H1 (cell line): ENCODE data around the gene YIF1A. TPM values are rescaled to one million over a fixed set of nuclear protein-coding genes. Genes with fewer than 3 reads are reported as not detected.

Experiments used
- CTCF ChIA-PET: fragments of 300-600 bp; sonication (Branson Sonifier 250); formaldehyde crosslinking; loops from one replicate; lab custom pipeline; 2021; ENCODE audit not compliant: partially characterized antibody; lab: Charles Lee
- POLR2A ChIA-PET: fragments of 300-600 bp; sonication (Branson Sonifier 250); formaldehyde crosslinking; loops from one replicate; lab custom pipeline; 2021; ENCODE audit warnings: inconsistent platforms; ENCODE audit not compliant: partially characterized antibody; lab: Charles Lee
- DNase-seq, 2 experiments: peaks; one replicate each; pipeline versions ENCODE4 v3.0.0 to v3.0.0-alpha.2; 2010 to 2022; ENCODE audit warnings: low spot score in 2 of 2, low read depth in 1 of 2, mixed read lengths in 1 of 2
- FAIRE-seq: peaks from 2 replicates; lab custom pipeline; 2011; peaks lifted over from hg19 to GRCh38; lab: Jason Lieb, UNC
- H2AFZ ChIP-seq: 2 replicates; pipeline ENCODE4 v1.8.1; 2012; ENCODE audit warnings: low read length, inconsistent platforms
- H2AK5ac ChIP-seq: 2 replicates; pipeline ENCODE4 v1.6.1; 2013; ENCODE audit warnings: low read depth, low read length
- H2BK120ac ChIP-seq: replicated peaks from 2 replicates; pipeline ENCODE3; 2013; ENCODE audit warnings: low read depth, low read length, inconsistent platforms
- H2BK12ac ChIP-seq: 2 replicates; pipeline ENCODE4 v1.6.1; 2013; ENCODE audit warnings: low read depth, low read length
- H2BK15ac ChIP-seq: 2 replicates; pipeline ENCODE4 v1.6.1; 2013; ENCODE audit warnings: low read length
- H2BK20ac ChIP-seq: 2 replicates; pipeline ENCODE4 v1.6.1; 2013; ENCODE audit warnings: low read length
- H2BK5ac ChIP-seq: 2 replicates; pipeline ENCODE4 v1.6.1; 2013; ENCODE audit warnings: low read depth, low read length
- H3K14ac ChIP-seq: 2 replicates; pipeline ENCODE4 v1.6.1; 2013; ENCODE audit warnings: inconsistent platforms; ENCODE audit not compliant: insufficient read length
- H3K18ac ChIP-seq: 2 replicates; pipeline ENCODE4 v1.6.1; 2013; ENCODE audit warnings: low read length; ENCODE audit errors: extremely low read depth
- H3K23ac ChIP-seq: 2 replicates; pipeline ENCODE4 v1.6.1; 2013; ENCODE audit warnings: inconsistent platforms; ENCODE audit not compliant: insufficient read length
- H3K23me2 ChIP-seq: 2 replicates; pipeline ENCODE4 v1.6.1; 2013; ENCODE audit warnings: low read depth, low read length
- H3K27ac ChIP-seq: 2 replicates; pipeline ENCODE4 v1.6.1; 2011; ENCODE audit warnings: low read depth, low read length, inconsistent platforms
- H3K27me3 ChIP-seq, 4 experiments: replicated peaks in 1 of 4; 1 replicate in 1 of 4; 2 replicates in 3 of 4; pipeline versions ENCODE4 v1.6.1 to v1.8.1; 2011 to 2013; ENCODE audit warnings: low read length in 3 of 4, mild to moderate bottlenecking in 3 of 4, inconsistent platforms in 2 of 4, mixed read lengths in 2 of 4, moderate library complexity in 1 of 4; ENCODE audit not compliant: control insufficient read depth in 3 of 4, insufficient read depth in 3 of 4; ENCODE audit errors: extremely low read depth in 1 of 4
- H3K36me3 ChIP-seq, 4 experiments: 2 replicates each; pipeline versions ENCODE4 v1.6.1 to v1.8.1; 2011 to 2013; ENCODE audit warnings: mild to moderate bottlenecking in 4 of 4, low read length in 3 of 4, moderate library complexity in 2 of 4, control low read depth in 1 of 4, inconsistent platforms in 1 of 4; ENCODE audit not compliant: insufficient read depth in 4 of 4, control insufficient read depth in 2 of 4
- H3K4ac ChIP-seq: replicated peaks from 2 replicates; pipeline ENCODE3; 2013; ENCODE audit warnings: low read length, low read depth, mixed read lengths, inconsistent platforms; ENCODE audit not compliant: insufficient read length
- H3K4me1 ChIP-seq, 4 experiments: replicated peaks in 1 of 4; 1 replicate in 1 of 4; 2 replicates in 3 of 4; pipeline versions ENCODE4 v1.6.1 to v1.8.1; 2011 to 2013; ENCODE audit warnings: low read length in 3 of 4, inconsistent platforms in 2 of 4, mixed read lengths in 1 of 4; ENCODE audit not compliant: insufficient read depth in 4 of 4, control insufficient read depth in 3 of 4
- H3K4me2 ChIP-seq, 2 experiments: 2 replicates each; pipeline versions ENCODE4 v1.6.1 to v1.8.1; 2011 to 2013; ENCODE audit warnings: low read depth in 2 of 2, low read length in 2 of 2, control low read depth in 1 of 2, inconsistent platforms in 1 of 2, mild to moderate bottlenecking in 1 of 2; ENCODE audit not compliant: insufficient read depth in 1 of 2
- H3K4me3 ChIP-seq, 4 experiments: fragments of 200-600, 300-600 bp in 1 of 4; sonication (generic), shearing (Covaris generic), sonication (Bioruptor Twin) in 1 of 4; 2 replicates each; pipeline versions ENCODE4 v1.5.1 to v1.8.1; 2011 to 2016; ENCODE audit warnings: low read length in 4 of 4, low read depth in 3 of 4, control low read depth in 2 of 4, inconsistent platforms in 2 of 4, mild to moderate bottlenecking in 2 of 4, mixed read lengths in 1 of 4, moderate library complexity in 1 of 4; ENCODE audit not compliant: insufficient read depth in 2 of 4; ENCODE audit errors: extremely low read depth in 1 of 4
- H3K56ac ChIP-seq: replicated peaks from 2 replicates; pipeline ENCODE3; 2013; ENCODE audit warnings: low read depth, mild to moderate bottlenecking, mixed read lengths, low read length, inconsistent platforms; ENCODE audit not compliant: insufficient read length
- H3K79me1 ChIP-seq: 2 replicates; pipeline ENCODE4 v1.6.1; 2013; ENCODE audit warnings: low read depth, low read length, control low read depth
- H3K79me2 ChIP-seq, 2 experiments: 2 replicates each; pipeline versions ENCODE4 v1.6.1 to v1.8.1; 2012 to 2013; ENCODE audit warnings: low read length in 2 of 2, mild to moderate bottlenecking in 2 of 2, inconsistent platforms in 1 of 2; ENCODE audit not compliant: insufficient read depth in 2 of 2, control insufficient read depth in 1 of 2
- H3K9ac ChIP-seq, 4 experiments: replicated peaks in 1 of 4; 1 replicate in 1 of 4; 2 replicates in 3 of 4; pipeline versions ENCODE4 v1.6.1 to v1.8.1; 2011 to 2013; ENCODE audit warnings: low read depth in 3 of 4, low read length in 3 of 4, control low read depth in 2 of 4, mild to moderate bottlenecking in 2 of 4, moderate library complexity in 2 of 4, inconsistent platforms in 1 of 4; ENCODE audit errors: extremely low read depth in 1 of 4
- H3K9me3 ChIP-seq, 2 experiments: 2 replicates each; pipeline versions ENCODE4 v1.6.1 to v1.8.1; 2012 to 2013; ENCODE audit warnings: mild to moderate bottlenecking in 2 of 2, moderate library complexity in 2 of 2, control low read depth in 1 of 2, inconsistent platforms in 1 of 2, low read depth in 1 of 2, low read length in 1 of 2, mixed read lengths in 1 of 2; ENCODE audit not compliant: insufficient read depth in 2 of 2
- H4K20me1 ChIP-seq, 2 experiments: replicated peaks in 1 of 2; 2 replicates each; pipeline versions ENCODE3 to v1.8.1; 2011 to 2013; ENCODE audit warnings: inconsistent platforms in 2 of 2, low read length in 2 of 2, mild to moderate bottlenecking in 1 of 2; ENCODE audit not compliant: insufficient read depth in 2 of 2, control insufficient read depth in 1 of 2
- H4K5ac ChIP-seq: 2 replicates; pipeline ENCODE4 v1.6.1; 2013; ENCODE audit warnings: low read length, low read depth, mixed read lengths, inconsistent platforms; ENCODE audit not compliant: insufficient read length
- H4K8ac ChIP-seq: 2 replicates; pipeline ENCODE4 v1.8.0; 2013; ENCODE audit warnings: mild to moderate bottlenecking, moderate library complexity, low read length, inconsistent platforms; ENCODE audit not compliant: insufficient read depth; ENCODE audit errors: extremely low read depth
- H4K91ac ChIP-seq: replicated peaks from 2 replicates; pipeline ENCODE3; 2013; ENCODE audit warnings: low read length, mixed read lengths, inconsistent platforms; ENCODE audit not compliant: insufficient read length
- CTBP2 ChIP-seq: IDR thresholded peaks from 2 replicates; pipeline ENCODE4 v1.7.0; 2011; ENCODE audit warnings: borderline replicate concordance, mild to moderate bottlenecking, moderate library complexity, mixed read lengths, low read length; ENCODE audit not compliant: insufficient read depth, insufficient read length
- KDM4A ChIP-seq: IDR thresholded peaks from one replicate; pipeline ENCODE4 v1.7.1; 2012; ENCODE audit warnings: low read depth, mild to moderate bottlenecking, moderate library complexity, low read length, inconsistent platforms; ENCODE audit not compliant: severe bottlenecking
- POLR2A ChIP-seq, 2 experiments: IDR thresholded peaks; 1 replicate in 1 of 2; 2 replicates in 1 of 2; pipeline ENCODE4 v1.6.1; 2011; ENCODE audit warnings: low read depth in 2 of 2, low read length in 2 of 2, mild to moderate bottlenecking in 2 of 2; ENCODE audit errors: control extremely low read depth in 1 of 2
- POLR2AphosphoS5 ChIP-seq: IDR thresholded peaks from 2 replicates; pipeline ENCODE4 v1.6.1; 2011; ENCODE audit warnings: low read depth, low read length
- RBBP5 ChIP-seq: IDR thresholded peaks from 2 replicates; pipeline ENCODE4 v1.7.1; 2012; ENCODE audit warnings: low read depth, mild to moderate bottlenecking, inconsistent platforms, low read length, moderate library complexity, borderline replicate concordance
- SIN3A ChIP-seq, 2 experiments: IDR thresholded peaks in 1 of 2; conservative IDR thresholded peaks in 1 of 2; 2 replicates each; pipeline ENCODE4 v1.6.1; 2011 to 2012; ENCODE audit warnings: low read length in 2 of 2, improper control_type of control experiment in 1 of 2, low read depth in 1 of 2, mild to moderate bottlenecking in 1 of 2
- TAF1 ChIP-seq: IDR thresholded peaks from 2 replicates; pipeline ENCODE4 v1.6.1; 2011; ENCODE audit warnings: mild to moderate bottlenecking, low read depth, low read length
- YY1 ChIP-seq: IDR thresholded peaks from 2 replicates; pipeline ENCODE4 v1.6.1; 2011; ENCODE audit warnings: low read depth, mild to moderate bottlenecking, low read length
- WGBS, 2 experiments: shearing (Covaris generic) in 1 of 2; methylation state at CpG; one replicate each; pipeline versions ENCODE4 v1.1.6 to v1.1.7; 2013 to 2015; ENCODE audit warnings: low lambda C conversion rate in 2 of 2, mixed read lengths in 2 of 2, inconsistent platforms in 1 of 2, low coverage in 1 of 2, missing lambda C conversion rate in 1 of 2; ENCODE audit not compliant: insufficient replicate concordance in 2 of 2, insufficient coverage in 1 of 2, insufficient read length in 1 of 2; ENCODE audit errors: extremely low coverage in 1 of 2, missing lambda C conversion rate in 1 of 2; 5-methylcytosine and 5-hydroxymethylcytosine counted together
- polyA plus RNA-seq, 7 experiments: library from polyadenylated mRNA; depleted of rRNA in 3 of 7; stranded (reverse) in 5 of 7; unstranded in 2 of 7; fragments of >200 nt in 5 of 7; fragments of 200-250 nt in 2 of 7; gene quantifications; 1 replicate in 5 of 7; 2 replicates in 1 of 7; 4 replicates in 1 of 7; pipeline versions ENCODE4 v1.2.1 to v1.2.3, GENCODE V29; 2011 to 2013; ENCODE audit warnings: missing spikeins in 2 of 7, mixed read lengths in 2 of 7
- total RNA-seq: library from RNA; stranded (reverse); fragmentation: NEBNext Ultra II Directional; extraction: Animal tissue kit (Norgen Biotek cat#: 25700); gene quantifications from 2 replicates; pipeline ENCODE4 v1.2.1, GENCODE V29; 2021

YIF1A gene
- total and polyA plus RNA-seq, 2 of the 8 experiments (the other 6 are each of a cell fraction or from before 2014, with no cell fraction given) = 70.1 to 178 TPM

GRCh38 chr11:66277471-66278362, 11.2 kb downstream of the YIF1A start, which contains the start of gene CNIH2:
Gene CNIH2 (plus strand): TSS chr11:66278175. CDS start chr11:66278457, 282 bp downstream.
- Histone ChIP-seq H3K27ac (no peak within 1 kb of the TSS), H2BK5ac (no peak within 1 kb of the TSS), H4K5ac (no peak within 1 kb of the TSS), H3K79me2 (no peaks in the 10 kb centered on the region), H3K36me3 (peaks cover 2 to 24% (median 10%) of the 10 kb centered on the region in 4 experiments), H3K4me1 (peaks cover 0 to 14% (median 9%) of the 10 kb centered on the region in 4 experiments; a peak in 5 of 7 replicates), H2BK120ac (no peak within 1 kb of the TSS), H3K23ac (no peak within 1 kb of the TSS), H3K23me2 (peaks cover 4% of the 10 kb centered on the region; the same call in 1 of the 2 replicates), H4K91ac (no peak within 1 kb of the TSS), H3K4ac (no peak within 1 kb of the TSS), H3K4me3 (peak within 1 kb of the TSS; percentile 27 to 68 (median 40)), H3K9ac (peak within 1 kb of the TSS in 2 of 4 experiments; percentile 40 to 45; a peak in 3 of 7 replicates), H4K20me1 (peaks cover 4 to 20% of the 10 kb centered on the region in 2 experiments), H4K8ac (no peak within 1 kb of the TSS), H2BK15ac (no peak within 1 kb of the TSS), H3K9me3 (no peaks in the 10 kb centered on the region), H3K14ac (no peak within 1 kb of the TSS), H2BK12ac (no peak within 1 kb of the TSS), H2AK5ac (no peak within 1 kb of the TSS), H3K27me3 (peaks cover 0 to 4% (median under 1%) of the 10 kb centered on the region in 4 experiments; a peak in 2 of 7 replicates), H2BK20ac (no peak within 1 kb of the TSS), H3K56ac (no peak within 1 kb of the TSS), H3K79me1 (no peaks in the 10 kb centered on the region), H2AFZ (no peak within 1 kb of the TSS), H3K4me2 (peak within 1 kb of the TSS; percentile 73 to 77), H3K18ac (peak within 1 kb of the TSS; percentile 32; the same call in 1 of the 2 replicates)
- FAIRE-seq (no peak), DNase-seq (peak in 1 of 2 experiments; percentile 78)
- ChIA-PET POLR2A (interaction anchor here (0.9 to 7.9 kb wide), 10 partner anchors 8 to 230 kb away, joined by 3 to 125 read pairs (median 4); partner anchors contain the start of genes RAB1B and YIF1A), CTCF (interaction anchor here (0.5 to 1.4 kb wide), 8 partner anchors 9 to 497 kb away, joined by 3 to 6 read pairs (median 4); partner anchors contain the start of genes AP5B1, CD248, RAB1B and YIF1A)
- 0 out of 2 replicates have a peak, but pooled peaks have one; percentile 7 for TF ChIP-seq POLR2AphosphoS5
- TF ChIP-seq SIN3A (conservative IDR thresholded peaks at IDR 0.05 in 1 of 2, IDR thresholded peaks at IDR 0.05 in 1 of 2; ENCODE audit: low read depth in 1 of 2, low read length in 2 of 2) = peak in 1 of 2 experiments; percentile 65; a peak in 1 of 4 replicates
- peak; percentile 48 for TF ChIP-seq KDM4A
- peak; percentile 13; the same call in 1 of the 2 replicates for TF ChIP-seq YY1
- peak in 1 of 2 experiments; percentile 36; a peak in 1 of 3 replicates for TF ChIP-seq POLR2A (IDR thresholded peaks at IDR 0.05; ENCODE audit: control extremely low read depth in 1 of 2, low read depth in 2 of 2, low read length in 2 of 2)
- TF ChIP-seq RBBP5 = peak; percentile 46; the same call in 1 of the 2 replicates
- no peak for TF ChIP-seq TAF1
- TF ChIP-seq CTBP2 = no peak
- 8% methylated on average over 14 of the region's 84 CpGs; no CpG with 5 or more reads in 1 of the 2 experiments for WGBS, 2 experiments
